HG03558 (cell line): Measurements from ENCODE around the gene USE1.
A peak's percentile ranks its signal among the peaks of the same experiment; 100 is the strongest.

Experiments
- ATAC-seq: cut with Tn5 transposase; IDR thresholded peaks from one replicate; pipeline ENCODE4 v1.9.1; 2021; ENCODE audit warnings: moderate number of reproducible peaks; ENCODE audit not compliant: unreplicated experiment; ENCODE audit errors: extremely low read depth

USE1 gene

DNA sequence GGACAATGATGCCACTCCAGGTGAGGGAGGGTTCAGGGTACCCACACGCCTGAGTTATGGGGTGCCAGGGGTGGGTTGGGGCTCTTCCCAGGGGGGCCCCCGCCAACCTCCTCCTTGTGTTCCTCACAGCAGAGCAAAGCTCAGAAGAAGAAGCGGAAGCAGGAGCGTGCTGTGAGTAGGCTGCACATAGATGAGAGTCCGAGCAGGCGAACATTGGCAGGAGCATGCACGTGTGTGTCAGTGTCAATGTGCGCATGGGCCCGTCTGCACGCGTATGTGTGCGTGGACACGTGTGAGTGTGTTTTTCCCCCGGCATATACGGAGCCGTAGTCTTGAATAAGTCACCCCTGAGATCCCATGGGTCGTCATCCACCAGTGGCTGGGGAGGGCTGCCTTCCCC, 12.4 kb upstream of the USE1 start:
- no peak for ATAC-seq

DNA sequence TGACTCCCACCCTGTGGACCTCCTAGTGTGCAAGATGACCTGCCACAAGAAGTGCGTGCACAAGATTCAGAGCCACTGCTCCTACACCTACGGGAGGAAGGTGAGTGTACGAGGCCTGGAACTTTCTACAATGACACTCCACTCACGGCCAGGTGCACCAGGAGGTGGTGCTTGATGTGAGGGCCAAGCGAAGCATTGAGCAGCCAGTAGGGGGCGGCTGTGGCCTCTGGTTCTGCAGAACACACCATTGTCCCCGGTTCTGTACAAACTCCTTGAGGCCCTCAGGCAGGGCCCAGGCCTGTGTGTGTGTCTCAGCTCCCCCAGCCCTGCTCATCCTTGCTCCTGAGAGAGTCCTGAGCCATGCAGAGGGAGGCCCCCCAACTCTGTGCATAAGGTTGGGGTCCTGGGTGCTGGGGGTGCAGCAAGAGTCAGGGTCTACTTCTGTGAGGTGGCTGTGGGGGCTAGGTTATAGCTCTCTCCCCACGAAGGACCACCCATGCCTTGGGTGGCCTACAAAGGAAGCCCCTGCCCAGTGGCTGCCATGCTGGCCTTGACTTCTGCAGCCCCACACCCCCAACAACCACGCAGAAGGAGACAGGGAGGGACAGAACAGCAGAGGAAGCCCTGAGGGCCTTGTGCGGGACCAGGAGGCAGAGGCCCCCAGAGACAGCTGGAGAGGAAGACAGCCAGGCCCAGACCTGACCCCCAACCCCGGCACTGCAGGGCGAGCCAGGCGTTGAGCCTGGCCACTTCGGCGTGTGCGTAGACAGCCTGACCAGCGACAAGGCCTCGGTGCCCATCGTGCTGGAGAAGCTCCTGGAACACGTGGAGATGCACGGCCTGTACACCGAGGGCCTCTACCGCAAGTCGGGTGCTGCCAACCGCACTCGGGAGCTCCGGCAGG, 9.7 kb upstream of the USE1 start:
- ATAC-seq: no peak

DNA sequence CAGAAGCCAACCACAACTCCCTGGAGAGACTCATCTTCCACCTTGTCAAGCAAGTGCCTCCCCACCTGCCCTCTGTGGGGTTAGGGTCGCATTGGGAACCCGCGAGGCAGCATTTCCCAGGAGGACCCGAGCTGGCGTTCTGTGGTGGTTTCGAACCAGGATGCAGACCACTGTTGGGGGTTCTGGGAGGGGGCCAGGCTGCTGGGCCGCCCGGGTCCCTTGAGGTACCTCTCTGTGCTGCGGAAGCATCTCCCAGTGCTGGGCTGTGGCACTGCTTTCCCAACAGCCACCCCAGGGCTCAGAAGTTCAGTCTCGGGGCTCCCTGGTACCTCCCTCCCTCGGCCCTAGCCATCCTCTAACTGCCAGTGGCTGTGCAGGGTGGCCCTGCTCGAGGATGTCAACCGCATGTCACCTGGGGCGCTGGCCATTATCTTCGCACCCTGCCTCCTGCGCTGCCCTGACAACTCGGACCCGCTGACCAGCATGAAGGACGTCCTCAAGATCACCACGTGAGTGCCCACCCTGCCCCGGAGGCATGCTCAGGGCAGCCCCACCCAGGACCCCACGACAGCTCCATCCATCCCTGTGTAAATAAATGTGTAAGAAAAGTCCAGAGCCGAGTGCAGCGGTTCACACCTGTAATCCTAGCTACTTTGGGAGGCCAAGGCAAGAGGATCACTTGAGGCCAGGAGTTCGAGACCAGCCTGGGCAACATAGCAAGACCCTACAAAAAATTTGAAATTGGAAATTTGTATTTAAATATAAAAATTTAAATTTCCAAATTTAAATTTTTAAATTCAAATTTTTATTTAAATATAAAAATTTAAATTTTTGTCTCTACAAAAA, 8.2 kb upstream of the USE1 start:
- no peak for ATAC-seq

DNA sequence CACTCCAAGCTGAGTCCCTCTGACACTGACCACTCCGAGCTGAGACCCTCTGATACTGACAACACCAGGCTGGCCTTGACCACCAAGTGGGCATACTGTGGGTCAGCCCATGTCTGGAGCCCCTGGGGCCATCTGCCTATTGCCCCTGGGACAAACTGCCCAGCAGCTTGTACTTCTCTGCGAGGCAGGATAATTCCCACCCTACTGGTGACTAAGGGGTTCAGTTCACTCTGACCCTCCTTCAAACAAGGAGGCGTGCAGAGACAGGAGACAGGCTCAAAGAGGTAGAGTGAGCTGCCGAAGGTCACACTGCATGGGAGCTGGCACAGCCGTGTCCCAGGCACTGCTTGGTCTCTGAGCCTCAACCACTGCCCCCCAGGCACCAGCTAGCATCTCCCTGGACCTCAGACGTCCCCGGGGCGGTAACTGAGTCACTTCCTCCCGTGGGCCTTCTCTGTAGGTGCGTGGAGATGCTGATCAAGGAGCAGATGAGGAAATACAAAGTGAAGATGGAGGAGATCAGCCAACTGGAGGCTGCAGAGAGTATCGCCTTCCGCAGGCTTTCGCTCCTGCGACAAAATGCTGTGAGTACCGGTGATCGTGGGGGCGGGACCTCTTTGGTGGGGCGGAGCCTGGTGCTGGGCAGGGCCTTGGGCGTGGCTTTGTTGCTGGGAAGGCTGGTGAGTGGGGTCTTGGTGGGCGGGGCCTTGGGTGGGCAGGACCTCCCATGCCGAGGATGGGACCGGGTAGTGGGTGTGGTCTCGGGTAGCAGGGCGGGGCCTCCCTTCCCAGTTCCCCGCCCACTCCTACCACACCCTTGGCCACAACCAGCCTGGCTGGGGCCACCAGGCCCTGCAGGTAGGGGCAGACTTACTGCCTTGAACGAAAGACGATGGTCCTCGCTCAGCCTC, 5.8 kb upstream of the USE1 start:
- no peak for ATAC-seq

GRCh38 chr19:17210296-17210695, 4.9 kb upstream of the USE1 start:
- no peak for ATAC-seq

DNA sequence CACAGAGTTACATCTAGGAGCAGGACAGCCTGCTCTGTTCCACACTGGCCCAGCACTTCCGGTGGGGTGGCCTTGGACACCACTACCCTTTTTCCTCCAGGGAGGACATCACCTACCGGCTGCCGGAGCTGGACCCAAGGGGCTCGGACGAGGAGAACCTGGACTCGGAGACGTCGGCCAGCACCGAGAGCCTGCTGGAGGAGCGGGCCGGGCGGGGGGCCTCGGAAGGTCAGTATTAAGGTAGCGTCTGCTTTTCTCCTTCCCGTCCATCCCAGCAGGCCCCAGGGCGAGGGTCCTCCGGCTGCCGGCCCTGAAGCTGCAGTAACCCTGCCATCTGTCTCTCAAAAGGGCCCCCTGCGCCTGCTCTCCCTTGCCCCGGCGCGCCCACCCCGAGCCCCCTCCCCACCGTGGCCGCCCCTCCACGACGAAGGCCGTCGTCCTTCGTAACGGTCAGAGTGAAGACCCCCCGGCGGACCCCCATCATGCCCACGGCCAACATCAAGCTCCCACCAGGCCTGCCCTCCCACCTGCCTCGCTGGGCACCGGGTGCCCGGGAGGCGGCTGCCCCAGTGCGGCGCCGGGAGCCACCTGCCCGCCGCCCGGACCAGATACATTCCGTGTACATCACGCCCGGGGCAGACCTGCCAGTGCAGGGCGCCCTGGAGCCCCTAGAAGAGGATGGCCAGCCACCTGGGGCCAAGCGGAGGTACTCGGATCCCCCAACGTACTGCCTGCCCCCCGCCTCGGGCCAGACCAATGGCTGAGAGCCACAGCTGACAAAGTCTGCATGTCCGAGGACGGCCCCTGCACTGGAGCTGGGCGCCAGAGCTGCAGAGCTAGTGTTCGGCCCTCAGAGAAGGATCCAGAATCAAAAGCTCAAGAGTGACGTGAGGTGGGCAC, 3.4 kb upstream of the USE1 start:
- ATAC-seq: no peak

- ATAC-seq: no peak
These were observed 1.8 kb upstream of the USE1 start for GRCh38 chr19:17213334-17213733.

- ATAC-seq: no peak
These were observed 540 bp upstream of the USE1 start for GRCh38 chr19:17214508-17215126.

DNA sequence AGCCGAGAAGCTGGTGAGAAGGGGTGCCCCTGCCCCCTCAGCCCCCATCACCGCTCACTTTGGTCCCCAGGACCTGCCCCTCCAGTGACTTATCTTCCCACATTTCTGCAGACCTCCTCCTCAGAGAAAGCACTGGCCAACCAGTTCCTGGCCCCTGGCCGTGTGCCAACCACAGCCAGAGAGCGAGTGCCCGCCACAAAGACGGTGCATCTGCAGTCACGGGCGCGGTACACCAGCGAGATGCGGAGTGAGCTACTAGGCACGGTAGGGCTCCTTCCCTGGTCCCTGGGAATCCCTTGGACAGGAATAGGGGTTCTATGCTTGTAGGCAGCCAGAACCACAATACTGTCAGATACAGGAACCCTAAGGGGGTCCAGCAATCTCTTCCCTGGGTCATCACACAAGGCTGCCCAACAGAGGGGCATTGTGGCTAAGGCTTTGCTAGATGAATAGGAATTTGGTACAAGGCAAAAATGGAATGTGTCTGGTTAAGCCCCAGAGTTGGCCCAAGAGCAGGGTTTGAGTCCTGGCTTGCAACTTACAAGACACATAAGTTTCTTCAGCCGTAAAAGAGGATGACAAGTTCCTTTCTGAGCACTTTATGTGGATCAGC, 1.0 kb downstream of the USE1 start:
- ATAC-seq: no peak

DNA sequence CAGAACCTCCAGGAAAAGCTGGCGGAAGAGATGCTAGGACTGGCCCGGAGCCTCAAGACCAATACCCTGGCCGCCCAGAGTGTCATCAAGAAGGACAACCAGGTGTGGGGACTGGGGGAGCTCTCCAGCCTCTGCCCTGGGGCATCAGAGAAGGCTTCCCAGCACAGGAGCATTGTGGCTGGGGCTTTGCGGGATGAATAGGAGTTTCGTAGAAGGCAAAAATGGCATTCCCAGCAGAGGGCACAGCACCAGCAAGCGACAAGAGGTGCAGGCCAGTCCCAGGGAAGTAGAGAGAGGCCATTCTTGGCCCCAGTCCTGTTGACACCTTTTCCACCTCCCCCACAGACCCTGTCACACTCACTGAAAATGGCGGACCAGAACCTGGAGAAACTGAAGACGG, 4.1 kb downstream of the USE1 start:
- no peak for ATAC-seq

DNA sequence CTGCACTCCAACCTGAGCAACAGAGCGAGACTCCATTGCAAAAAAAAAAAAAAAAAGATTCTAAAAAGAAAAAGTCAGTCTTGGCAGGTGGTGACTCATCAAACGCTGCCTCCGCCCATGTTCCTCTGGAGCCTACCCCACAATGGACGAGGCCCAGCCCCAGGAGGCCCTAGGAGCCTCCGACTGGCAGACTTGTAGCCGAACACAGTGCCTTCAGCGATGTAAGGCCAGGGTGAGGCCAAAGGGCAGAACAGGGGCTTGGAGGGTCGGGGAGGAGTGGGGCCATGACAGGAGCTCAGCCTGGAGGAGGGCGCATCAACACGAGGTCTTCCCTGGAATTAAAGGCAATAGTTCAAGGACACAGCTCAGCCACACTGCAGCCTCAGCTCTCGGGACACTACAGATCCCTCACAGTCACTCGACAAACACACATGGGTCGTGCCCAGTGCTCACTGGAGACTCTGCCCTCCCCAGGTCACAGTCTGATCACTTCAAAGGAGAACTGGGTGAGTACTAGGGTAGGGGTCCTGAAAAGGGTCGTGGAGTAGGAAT, 5.1 kb downstream of the USE1 start:
- ATAC-seq: no peak

- ATAC-seq: no peak
These were observed 9.9 kb downstream of the USE1 start for GRCh38 chr19:17225053-17225452.

GRCh38 chr19:17226002-17226933, 11.1 kb downstream of the USE1 start, which contains the start of gene OCEL1:
Gene OCEL1 (plus strand): TSS chr19:17226226. CDS start chr19:17226248, 22 bp downstream.
- peak; percentile 79 for ATAC-seq

DNA sequence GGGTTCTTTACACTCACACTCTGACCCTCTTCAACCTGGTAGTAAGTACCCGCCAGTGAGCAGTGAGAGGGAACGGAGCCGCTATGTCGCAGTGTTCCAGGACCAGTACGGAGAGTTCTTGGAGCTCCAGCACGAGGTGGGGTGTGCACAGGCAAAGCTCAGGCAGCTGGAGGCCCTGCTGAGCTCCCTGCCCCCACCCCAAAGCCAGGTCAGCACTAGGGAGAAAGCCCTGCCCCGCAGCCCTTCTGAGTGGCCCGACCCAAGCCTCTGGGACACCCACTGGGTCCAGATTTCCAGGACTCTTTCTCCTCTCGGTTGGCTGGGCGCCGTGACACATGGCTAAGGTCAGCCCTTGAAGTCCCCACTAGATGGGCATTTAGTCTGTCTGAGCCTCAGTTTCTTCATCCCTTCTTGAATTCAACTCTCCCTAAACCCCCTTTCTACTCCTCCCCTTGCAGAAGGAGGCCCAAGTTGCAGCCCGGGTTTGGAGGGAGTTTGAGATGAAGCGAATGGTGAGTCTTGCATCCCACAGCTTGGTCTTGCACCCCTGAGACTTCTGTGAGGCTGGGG, 12.7 kb downstream of the USE1 start:
- ATAC-seq: no peak

DNA sequence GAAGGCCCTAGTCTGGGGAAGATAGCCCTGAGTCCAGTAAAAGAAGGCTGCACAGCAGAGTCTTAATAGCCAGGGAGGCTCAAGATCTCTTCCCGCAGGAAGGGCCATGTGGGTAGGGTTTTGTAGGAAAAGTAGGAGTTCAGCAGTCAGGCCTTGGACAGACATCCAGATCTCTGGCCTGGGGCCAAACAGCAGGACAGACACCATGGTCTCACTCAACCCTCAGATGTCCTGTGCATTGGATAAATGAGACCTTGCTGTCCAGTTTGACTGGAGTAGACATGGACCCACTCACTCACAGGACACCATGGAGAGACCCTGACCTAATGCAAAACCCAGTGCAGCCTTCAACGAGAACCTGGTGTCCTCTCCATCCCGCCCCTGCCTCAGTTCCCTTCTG, 14.7 kb downstream of the USE1 start:
- ATAC-seq: no peak

DNA sequence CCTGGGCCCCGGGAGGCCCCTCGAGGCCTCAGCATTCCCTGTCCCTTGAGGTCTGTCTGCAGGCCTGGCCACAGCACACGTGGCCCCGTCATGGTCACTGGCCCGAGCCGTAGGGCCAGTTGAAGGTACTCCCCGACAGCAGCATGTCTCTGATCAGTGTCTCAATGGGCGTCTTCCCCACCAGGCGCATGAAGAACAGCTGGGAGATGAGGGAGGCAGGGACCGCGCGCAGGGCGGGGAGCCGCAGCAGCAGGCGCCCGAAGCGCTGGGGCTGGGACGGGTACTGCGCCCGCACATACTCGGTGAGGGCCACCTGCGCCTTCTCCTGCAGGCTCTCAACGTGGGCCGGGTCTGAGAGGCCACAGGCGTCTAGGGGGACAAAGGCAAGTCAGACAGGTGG, 17.1 kb downstream of the USE1 start:
- no peak for ATAC-seq

- ATAC-seq: no peak
These were observed 19.7 kb downstream of the USE1 start for GRCh38 chr19:17234911-17235299.
